ENCODE measurements around the gene FAM168A.

FAM168A gene

DNA sequence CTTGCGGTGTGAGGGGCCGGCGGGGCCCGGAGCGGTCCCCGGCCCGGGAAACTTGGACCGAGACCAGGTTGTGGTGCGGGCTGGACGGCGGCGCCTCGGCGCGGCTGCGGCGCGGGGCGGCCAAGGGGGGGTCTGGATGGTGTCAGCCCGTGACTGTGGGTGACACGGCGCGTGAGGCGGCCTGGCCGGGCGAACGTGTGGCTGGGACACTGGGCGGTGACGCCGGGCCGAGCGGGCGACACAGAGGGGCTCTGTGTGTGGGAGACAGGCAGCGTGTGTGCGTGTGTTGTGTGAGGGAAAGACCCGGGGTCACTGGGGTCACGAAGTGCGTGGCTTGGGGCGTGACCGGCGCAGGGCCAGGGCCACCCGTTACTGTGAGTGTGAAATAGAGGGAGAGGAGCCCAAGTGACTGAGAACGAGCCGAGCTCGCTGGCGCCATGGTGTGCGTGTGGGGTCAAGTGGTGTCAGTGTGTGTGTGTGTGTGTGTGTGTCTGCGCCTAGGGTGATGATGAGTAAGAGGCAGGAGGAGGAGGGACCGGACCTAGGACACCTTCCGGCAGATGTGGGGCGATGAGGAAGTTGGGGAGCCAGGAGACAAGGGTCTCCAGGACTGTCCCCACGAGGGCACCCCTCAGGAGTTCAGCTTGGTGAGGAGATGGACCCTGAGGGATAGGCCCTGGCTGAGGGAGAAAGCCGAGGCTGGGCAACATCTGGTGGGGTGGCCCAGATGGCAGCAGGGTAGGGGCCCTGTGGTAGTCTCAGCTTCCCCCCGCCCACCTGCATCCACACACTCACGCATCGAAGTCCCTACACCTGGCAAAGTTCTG is 220.9 kb downstream of the FAM168A start:
- peak overlapping the region; percentile 96 to 98 for H3K4me3 ChIP-seq (ENCODE audit: low read depth in 1 of 2, low read length in 1 of 2)
- H3K9me3 ChIP-seq, result no peaks in the 10 kb centered on the region
- H3K4me1 ChIP-seq (ENCODE audit: control insufficient read depth in 1 of 2, insufficient read depth in 1 of 2, low read depth in 1 of 2, low read length in 1 of 2), result peaks cover 67 to 68% of the 10 kb centered on the region in 2 experiments
- H3K27ac ChIP-seq, result peak overlapping the region; percentile 99
- H3K27me3 ChIP-seq, result no peaks in the 10 kb centered on the region
- TF ChIP-seq, protein P1, sequence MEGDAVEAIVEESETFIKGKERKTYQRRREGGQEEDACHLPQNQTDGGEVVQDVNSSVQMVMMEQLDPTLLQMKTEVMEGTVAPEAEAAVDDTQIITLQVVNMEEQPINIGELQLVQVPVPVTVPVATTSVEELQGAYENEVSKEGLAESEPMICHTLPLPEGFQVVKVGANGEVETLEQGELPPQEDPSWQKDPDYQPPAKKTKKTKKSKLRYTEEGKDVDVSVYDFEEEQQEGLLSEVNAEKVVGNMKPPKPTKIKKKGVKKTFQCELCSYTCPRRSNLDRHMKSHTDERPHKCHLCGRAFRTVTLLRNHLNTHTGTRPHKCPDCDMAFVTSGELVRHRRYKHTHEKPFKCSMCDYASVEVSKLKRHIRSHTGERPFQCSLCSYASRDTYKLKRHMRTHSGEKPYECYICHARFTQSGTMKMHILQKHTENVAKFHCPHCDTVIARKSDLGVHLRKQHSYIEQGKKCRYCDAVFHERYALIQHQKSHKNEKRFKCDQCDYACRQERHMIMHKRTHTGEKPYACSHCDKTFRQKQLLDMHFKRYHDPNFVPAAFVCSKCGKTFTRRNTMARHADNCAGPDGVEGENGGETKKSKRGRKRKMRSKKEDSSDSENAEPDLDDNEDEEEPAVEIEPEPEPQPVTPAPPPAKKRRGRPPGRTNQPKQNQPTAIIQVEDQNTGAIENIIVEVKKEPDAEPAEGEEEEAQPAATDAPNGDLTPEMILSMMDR (IDR thresholded peaks at IDR 0.05), result no peak
- peaks cover 14% of the 10 kb centered on the region for H3K36me3 ChIP-seq

DNA sequence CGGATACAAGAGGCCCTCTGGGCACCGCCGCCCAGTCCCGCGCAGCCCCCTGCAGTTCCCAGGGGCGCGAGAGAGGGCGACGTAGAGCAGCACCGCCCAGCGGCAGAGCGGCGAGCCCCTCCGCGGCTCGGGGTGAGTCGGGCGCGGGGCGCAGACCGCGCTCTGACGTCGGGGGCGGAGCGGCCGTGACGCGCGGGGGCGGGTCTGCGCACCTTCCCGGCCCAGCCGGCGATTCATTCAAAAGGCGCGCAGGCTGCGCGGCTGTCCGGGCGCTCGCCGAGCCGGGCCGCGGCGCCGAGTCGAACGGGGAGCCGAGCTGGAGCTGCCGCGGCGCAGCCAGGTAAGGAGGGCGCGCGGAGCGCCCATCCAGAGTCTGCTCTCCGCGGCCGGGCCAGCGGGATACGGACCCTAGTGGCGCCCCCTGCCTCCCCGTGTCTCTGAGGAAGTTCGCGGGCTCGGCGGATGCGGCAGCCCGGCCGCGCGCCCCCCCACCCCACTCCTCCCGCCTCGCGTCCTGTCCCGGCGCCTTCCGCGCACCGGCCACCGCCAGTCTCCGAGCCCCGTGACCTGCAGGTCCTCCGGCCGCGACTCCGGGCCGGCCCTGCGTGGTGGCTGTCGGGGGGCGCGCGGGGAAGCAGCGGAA is 221.6 kb downstream of the FAM168A start, which contains the start of gene RELT:
Gene RELT (plus strand): TSS at position 240 of the 643 bp plus-strand sequence. CDS start 12,738 bp downstream, outside the sequence.
- peak within 1 kb of the TSS; percentile 96 to 98 for H3K4me3 ChIP-seq (ENCODE audit: low read depth in 1 of 2, low read length in 1 of 2)
- peak within 1 kb of the TSS; percentile 99 for H3K27ac ChIP-seq
- H3K9me3 ChIP-seq, result no peaks in the 10 kb centered on the region
- peaks cover 14% of the 10 kb centered on the region for H3K36me3 ChIP-seq
- H3K4me1 ChIP-seq (ENCODE audit: control insufficient read depth in 1 of 2, insufficient read depth in 1 of 2, low read depth in 1 of 2, low read length in 1 of 2), result peaks cover 64 to 66% of the 10 kb centered on the region in 2 experiments
- no peaks in the 10 kb centered on the region for H3K27me3 ChIP-seq
- TF ChIP-seq, protein P1 (IDR thresholded peaks at IDR 0.05), result peak; percentile 99

DNA sequence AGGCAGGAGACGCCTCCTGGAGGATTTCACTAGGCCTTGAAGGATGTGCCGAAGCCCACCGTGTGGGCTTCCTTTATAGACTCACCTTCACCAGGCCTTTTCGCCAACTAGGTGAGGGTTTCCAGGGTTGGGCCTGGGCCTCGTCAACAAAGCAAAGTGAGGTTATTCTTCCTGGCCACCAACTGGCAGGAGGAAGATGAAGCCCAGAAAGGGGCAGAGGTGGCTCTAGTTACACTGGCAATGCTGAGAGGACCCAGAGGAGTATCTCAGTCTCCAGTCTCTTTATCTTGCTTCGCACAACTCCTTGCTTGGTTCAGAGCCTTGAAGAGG is 222.1 kb downstream of the FAM168A start:
- Histone ChIP-seq H3K36me3 (peaks cover 14% of the 10 kb centered on the region), H3K4me1 (ENCODE audit: control insufficient read depth in 1 of 2, insufficient read depth in 1 of 2, low read depth in 1 of 2, low read length in 1 of 2) (peaks cover 59 to 61% of the 10 kb centered on the region in 2 experiments), H3K4me3 (ENCODE audit: low read depth in 1 of 2, low read length in 1 of 2) (peak overlapping the region; percentile 96 to 98), H3K9me3 (no peaks in the 10 kb centered on the region), H3K27ac (peak overlapping the region; percentile 99), H3K27me3 (no peaks in the 10 kb centered on the region)
- TF ChIP-seq, protein P1 (IDR thresholded peaks at IDR 0.05), result no peak

DNA sequence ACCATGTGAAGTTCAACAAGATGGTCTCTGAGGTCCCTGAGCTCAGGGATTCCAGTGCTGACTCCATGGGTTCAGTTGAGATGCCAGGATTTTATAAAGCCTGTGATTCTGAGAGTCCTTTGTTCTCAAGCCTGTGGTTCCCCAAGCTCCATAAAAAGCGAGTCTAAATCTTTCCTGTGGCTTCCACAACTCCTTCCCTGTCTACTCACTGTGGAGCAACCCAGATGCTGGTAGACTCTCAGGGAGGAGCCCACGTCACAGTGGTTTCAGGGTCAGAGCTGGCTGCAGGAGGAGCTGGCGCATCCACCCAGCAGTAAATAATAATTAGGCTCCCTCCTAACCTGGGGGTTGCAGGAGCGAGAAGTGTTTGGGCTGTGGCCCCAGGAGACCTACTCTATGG is 223.8 kb downstream of the FAM168A start:
- H3K36me3 ChIP-seq, result peaks cover under 1% of the 10 kb centered on the region

DNA sequence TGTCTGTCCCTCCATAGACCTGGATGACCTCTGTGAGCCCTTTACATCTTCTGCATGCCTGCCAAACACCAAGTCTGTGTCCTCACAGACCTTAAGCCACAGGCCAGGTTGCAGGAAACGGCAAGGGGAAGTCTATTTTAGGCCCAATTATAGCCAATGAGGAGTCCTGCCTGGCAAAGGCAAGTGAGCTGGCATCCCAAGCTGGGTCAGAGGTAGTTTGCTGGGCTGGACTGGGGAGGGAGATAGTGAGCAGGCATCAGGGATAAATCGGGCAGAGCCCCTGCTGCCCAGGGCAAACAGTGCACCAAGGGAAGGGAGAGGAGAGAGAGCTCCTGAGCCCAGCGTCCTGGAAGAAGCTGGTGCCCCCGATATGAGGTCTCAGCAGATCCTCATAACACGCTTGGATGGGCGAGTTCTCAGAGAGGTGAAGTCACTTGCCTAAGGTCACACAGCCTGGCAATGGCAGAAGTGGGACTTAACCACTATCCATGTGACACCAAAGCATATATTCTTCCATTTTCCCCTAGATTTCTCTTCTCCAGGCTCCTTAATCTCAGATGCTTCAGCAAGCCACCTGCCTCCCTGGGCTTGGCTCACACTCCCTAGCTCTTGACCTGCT is 225.4 kb downstream of the FAM168A start:
- Histone ChIP-seq H3K4me3 (ENCODE audit: low read depth in 1 of 2, low read length in 1 of 2) (no peak overlapping the region), H3K9me3 (no peaks in the 10 kb centered on the region), H3K36me3 (peaks cover 5% of the 10 kb centered on the region), H3K4me1 (ENCODE audit: control insufficient read depth in 1 of 2, insufficient read depth in 1 of 2, low read depth in 1 of 2, low read length in 1 of 2) (peaks cover 26 to 29% of the 10 kb centered on the region in 2 experiments), H3K27ac (peak overlapping the region; percentile 73), H3K27me3 (no peaks in the 10 kb centered on the region)
- TF ChIP-seq, protein P1 (IDR thresholded peaks at IDR 0.05), result peak; percentile 40

More for the DNA sequence above, 223.8 kb downstream of the FAM168A start:
- Histone ChIP-seq H3K4me3 (ENCODE audit: low read depth in 1 of 2, low read length in 1 of 2) (no peak overlapping the region), H3K27ac (no peak overlapping the region), H3K27me3 (no peaks in the 10 kb centered on the region), H3K4me1 (ENCODE audit: control insufficient read depth in 1 of 2, insufficient read depth in 1 of 2, low read depth in 1 of 2, low read length in 1 of 2) (peaks cover 43 to 45% of the 10 kb centered on the region in 2 experiments), H3K9me3 (no peaks in the 10 kb centered on the region)
- TF ChIP-seq, protein P1 (IDR thresholded peaks at IDR 0.05), result no peak
